H9 (cell line): ENCODE data around the gene FHL1. TPM values are rescaled to one million over a fixed set of nuclear protein-coding genes. Genes with fewer than 3 reads are reported as not detected.

Experiments used
- DNase-seq: peaks from one replicate; pipeline ENCODE4 v3.0.0-alpha.2; 2017
- H2AFZ ChIP-seq: one replicate; pipeline ENCODE4 v1.6.1; 2013; ENCODE audit warnings: mild to moderate bottlenecking, low read length, control low read depth, moderate library complexity
- H2AK5ac ChIP-seq: 2 replicates; pipeline ENCODE4 v1.6.1; 2013; ENCODE audit warnings: low read length, control low read depth, mixed read lengths; ENCODE audit not compliant: insufficient read length
- H2BK120ac ChIP-seq: one replicate; pipeline ENCODE4 v1.6.1; 2013; ENCODE audit warnings: low read depth, mild to moderate bottlenecking, low read length, control low read depth, inconsistent platforms; ENCODE audit not compliant: poor library complexity, severe bottlenecking
- H2BK12ac ChIP-seq: 2 replicates; pipeline ENCODE4 v1.6.1; 2013; ENCODE audit warnings: low read length, control low read depth, mixed read lengths, low read depth; ENCODE audit not compliant: insufficient read length
- H2BK15ac ChIP-seq: 2 replicates; pipeline ENCODE4 v1.6.1; 2013; ENCODE audit warnings: low read depth, low read length, control low read depth
- H2BK20ac ChIP-seq: one replicate; pipeline ENCODE4 v1.6.1; 2013; ENCODE audit warnings: low read depth, mild to moderate bottlenecking, low read length, control low read depth, inconsistent platforms; ENCODE audit not compliant: poor library complexity, severe bottlenecking
- H2BK5ac ChIP-seq: 2 replicates; pipeline ENCODE4 v1.6.1; 2013; ENCODE audit warnings: low read length, control low read depth, mixed read lengths; ENCODE audit not compliant: insufficient read length
- H3K14ac ChIP-seq: 2 replicates; pipeline ENCODE4 v1.6.1; 2013; ENCODE audit warnings: low read length, control low read depth; ENCODE audit not compliant: insufficient read depth
- H3K18ac ChIP-seq: 2 replicates; pipeline ENCODE4 v1.6.1; 2013; ENCODE audit warnings: low read depth, mild to moderate bottlenecking, mixed read lengths, low read length, control low read depth; ENCODE audit not compliant: insufficient read length
- H3K23ac ChIP-seq: 2 replicates; pipeline ENCODE4 v1.6.1; 2013; ENCODE audit warnings: low read length, control low read depth, mixed read lengths, low read depth; ENCODE audit not compliant: insufficient read length
- H3K23me2 ChIP-seq: 2 replicates; pipeline ENCODE4 v1.6.1; 2013; ENCODE audit warnings: low read depth, mild to moderate bottlenecking, mixed read lengths, low read length, control low read depth; ENCODE audit not compliant: insufficient read length, poor library complexity, severe bottlenecking
- H3K27ac ChIP-seq: 2 replicates; pipeline ENCODE4 v1.5.1; 2013; ENCODE audit warnings: low read length, control low read depth, mixed read lengths, low read depth; ENCODE audit not compliant: insufficient read length
- H3K27me3 ChIP-seq: 2 replicates; pipeline ENCODE4 v1.6.1; 2013; ENCODE audit warnings: low read length, control low read depth, inconsistent platforms; ENCODE audit not compliant: insufficient read depth
- H3K4ac ChIP-seq: 2 replicates; pipeline ENCODE4 v1.6.1; 2013; ENCODE audit warnings: low read depth, mild to moderate bottlenecking, control low read depth, inconsistent platforms, low read length, moderate library complexity
- H3K4me1 ChIP-seq: 2 replicates; pipeline ENCODE4 v1.6.1; 2013; ENCODE audit warnings: low read length, control low read depth, inconsistent platforms; ENCODE audit not compliant: insufficient read depth
- H3K4me2 ChIP-seq: 2 replicates; pipeline ENCODE4 v1.6.1; 2013; ENCODE audit warnings: low read length, control low read depth, mixed read lengths; ENCODE audit not compliant: insufficient read length, insufficient read depth
- H3K56ac ChIP-seq: 2 replicates; pipeline ENCODE4 v1.6.1; 2013; ENCODE audit warnings: low read depth, mild to moderate bottlenecking, mixed read lengths, low read length, control low read depth; ENCODE audit not compliant: insufficient read length
- H3K79me1 ChIP-seq: 2 replicates; pipeline ENCODE4 v1.6.1; 2013; ENCODE audit warnings: low read depth, mild to moderate bottlenecking, moderate library complexity, low read length, control low read depth, inconsistent platforms; ENCODE audit not compliant: insufficient read depth, poor library complexity, severe bottlenecking
- H3K79me2 ChIP-seq: 2 replicates; pipeline ENCODE4 v1.6.1; 2013; ENCODE audit warnings: low read length, control low read depth, inconsistent platforms; ENCODE audit not compliant: insufficient read depth
- H3K9ac ChIP-seq: 2 replicates; pipeline ENCODE4 v1.6.1; 2013; ENCODE audit warnings: low read length, control low read depth, mixed read lengths; ENCODE audit not compliant: insufficient read length; ENCODE audit errors: extremely low read depth
- H3K9me3 ChIP-seq: one replicate; pipeline ENCODE4 v1.6.1; 2013; ENCODE audit warnings: low read depth, low read length, inconsistent platforms; ENCODE audit not compliant: control insufficient read depth
- H3T11ph ChIP-seq: one replicate; pipeline ENCODE4 v1.6.1; 2013; ENCODE audit warnings: mild to moderate bottlenecking, low read length, control low read depth, inconsistent platforms
- H4K20me1 ChIP-seq: one replicate; pipeline ENCODE4 v1.6.1; 2013; ENCODE audit not compliant: control insufficient read depth, insufficient read length, insufficient read depth
- H4K5ac ChIP-seq: 2 replicates; pipeline ENCODE4 v1.6.1; 2013; ENCODE audit warnings: low read depth, mild to moderate bottlenecking, mixed read lengths, low read length, control low read depth; ENCODE audit not compliant: insufficient read length
- H4K8ac ChIP-seq: replicated peaks from 2 replicates; pipeline ENCODE4 v1.6.1; 2013; ENCODE audit warnings: low read length, control low read depth, mixed read lengths, low read depth; ENCODE audit not compliant: insufficient read length
- H4K91ac ChIP-seq: 2 replicates; pipeline ENCODE4 v1.6.1; 2013; ENCODE audit warnings: low read depth, mild to moderate bottlenecking, moderate library complexity, mixed read lengths, low read length, control low read depth; ENCODE audit not compliant: insufficient read length
- H3K27ac Mint-ChIP-seq, 3 experiments: 2 replicates in 2 of 3; 3 replicates in 1 of 3; pipeline ENCODE4 v1.8.0; 2020 to 2021; ENCODE audit warnings: mixed read lengths in 3 of 3, mild to moderate bottlenecking in 1 of 3, moderate library complexity in 1 of 3
- H3K27me3 Mint-ChIP-seq: 2 replicates; pipeline ENCODE4 v1.8.0; 2021; ENCODE audit warnings: low read depth, mild to moderate bottlenecking, moderate library complexity, mixed read lengths
- H3K36me3 Mint-ChIP-seq, 3 experiments: 2 replicates in 2 of 3; 3 replicates in 1 of 3; pipeline ENCODE4 v1.8.0; 2020 to 2021; ENCODE audit warnings: low read depth in 3 of 3, mixed read lengths in 3 of 3; ENCODE audit not compliant: insufficient read depth in 1 of 3
- H3K4me1 Mint-ChIP-seq, 2 experiments: 2 replicates each; pipeline ENCODE4 v1.8.0; 2020; ENCODE audit warnings: mixed read lengths in 2 of 2
- H3K4me3 Mint-ChIP-seq, 2 experiments: 2 replicates in 1 of 2; 3 replicates in 1 of 2; pipeline ENCODE4 v1.8.0; 2020 to 2021; ENCODE audit warnings: mild to moderate bottlenecking in 2 of 2, mixed read lengths in 2 of 2, moderate library complexity in 1 of 2
- H3K9me3 Mint-ChIP-seq, 2 experiments: 2 replicates in 1 of 2; 3 replicates in 1 of 2; pipeline ENCODE4 v1.8.0; 2020; ENCODE audit warnings: mild to moderate bottlenecking in 2 of 2, mixed read lengths in 2 of 2, moderate library complexity in 1 of 2
- CTCF ChIP-seq: fragments of 200-600 bp; sonication (generic); conservative IDR thresholded peaks from 3 replicates; pipeline ENCODE4 v1.8.0; 2021; ENCODE audit warnings: antibody characterized with exemption, mild to moderate bottlenecking
- WGBS: extraction: QIAGEN DNeasy Blood & Tissue Kit; methylation state at CpG from one replicate; pipeline ENCODE4 v1.1.7; 2013; ENCODE audit warnings: missing lambda C conversion rate, low lambda C conversion rate, mixed read lengths; ENCODE audit not compliant: insufficient read length; ENCODE audit errors: extremely low coverage; 5-methylcytosine and 5-hydroxymethylcytosine counted together
- total RNA-seq: library from RNA; stranded (reverse); gene quantifications from 2 replicates; pipeline ENCODE4 v1.2.1, GENCODE V29; 2021

FHL1 gene
- total RNA-seq, 1 experiment from 2014 or later: 20.0 TPM

- Histone ChIP-seq H2BK12ac (no peak overlapping the region), H3K9me3 (peaks cover 24% of the 10 kb centered on the region), H4K8ac (no peak overlapping the region), H3K9ac (no peak overlapping the region), H3K14ac (no peak overlapping the region), H3K27ac (no peak overlapping the region), H2BK20ac (no peak overlapping the region), H3K18ac (no peak overlapping the region), H3K56ac (no peak overlapping the region), H2AK5ac (no peak overlapping the region), H4K5ac (no peak overlapping the region), H3T11ph (no peak overlapping the region), H3K23ac (no peak overlapping the region), H4K91ac (no peak overlapping the region), H2BK5ac (no peak overlapping the region), H3K79me2 (no peaks in the 10 kb centered on the region), H3K79me1 (no peaks in the 10 kb centered on the region), H2AFZ (no peak overlapping the region), H3K4me1 (no peaks in the 10 kb centered on the region), H2BK15ac (no peak overlapping the region), H3K4me2 (no peak overlapping the region), H3K27me3 (no peaks in the 10 kb centered on the region), H3K23me2 (no peaks in the 10 kb centered on the region), H4K20me1 (no peaks in the 10 kb centered on the region), H3K4ac (no peak overlapping the region), H2BK120ac (no peak overlapping the region)
- no peak overlapping the region for H3K27ac Mint-ChIP-seq
- no peaks in the 10 kb centered on the region for H3K27me3 Mint-ChIP-seq
- H3K9me3 Mint-ChIP-seq: peaks cover 48 to 49% of the 10 kb centered on the region in 2 experiments
- peaks cover 0 to 5% of the 10 kb centered on the region in 2 experiments; a peak in 2 of 4 replicates for H3K4me1 Mint-ChIP-seq
- H3K36me3 Mint-ChIP-seq: no peaks in the 10 kb centered on the region; a peak in 3 of 7 replicates
- no peak overlapping the region for H3K4me3 Mint-ChIP-seq
- no peak for TF ChIP-seq CTCF
- no CpG with 5 or more reads among the region's 6 CpGs for WGBS
- DNase-seq: no peak
These were observed 21.0 kb upstream of the FHL1 start for GRCh38 chrX:136126371-136126770.
